Esophagus muscularis mucosa (tissue), 4 donors: ENCODE measurements around the gene FCRLB. TPM values are rescaled to one million over a fixed set of nuclear protein-coding genes. Genes with fewer than 3 reads are reported as not detected.

Experiments used
- DNase-seq: peaks from one replicate; pipeline ENCODE4 v3.0.0-alpha.2; 2017; ENCODE audit errors: extremely low spot score
- H3K27ac ChIP-seq, 4 donors: fragments of 200-600 bp; sonication (generic); replicated peaks in 1 of 4; 1 replicate in 3 of 4; 2 replicates in 1 of 4; pipeline ENCODE4 v1.5.1; 2016 to 2019; ENCODE audit warnings: mild to moderate bottlenecking in 1 of 4
- H3K27me3 ChIP-seq, 4 donors: fragments of 200-600 bp; sonication (generic); one replicate each; pipeline versions ENCODE4 v1.5.1 to v1.6.0; 2016 to 2019
- H3K36me3 ChIP-seq, 4 donors: fragments of 200-600 bp; sonication (generic); one replicate each; pipeline ENCODE4 v1.5.1; 2016 to 2019
- H3K4me1 ChIP-seq, 4 donors: fragments of 200-600 bp; sonication (generic); one replicate each; pipeline ENCODE4 v1.5.1; 2016 to 2019
- H3K4me3 ChIP-seq, 4 donors: fragments of 200-600 bp; sonication (generic); 1 replicate in 2 of 4; 2 replicates in 2 of 4; pipeline ENCODE4 v1.5.1; 2016 to 2019; ENCODE audit warnings: mild to moderate bottlenecking in 4 of 4, moderate library complexity in 1 of 4
- H3K9me3 ChIP-seq, 4 donors: fragments of 200-600 bp; sonication (generic); 1 replicate in 3 of 4; 2 replicates in 1 of 4; pipeline ENCODE4 v1.5.1; 2016 to 2019
- CTCF ChIP-seq, 3 experiments: fragments of 200-600 bp in 2 of 3; fragments of 450-650 bp in 1 of 3; sonication (generic) in 2 of 3; IDR thresholded peaks; one replicate each; pipeline ENCODE4 v1.5.1; 2017 to 2019; ENCODE audit warnings: antibody characterized with exemption in 3 of 3, mild to moderate bottlenecking in 2 of 3, moderate library complexity in 1 of 3
- EP300 ChIP-seq: sonication (generic); formaldehyde crosslinking; IDR thresholded peaks from one replicate; pipeline ENCODE4 v1.6.1; 2017; ENCODE audit warnings: antibody characterized with exemption
- POLR2A ChIP-seq: fragments of 450-650 bp; IDR thresholded peaks from one replicate; pipeline ENCODE4 v1.6.1; 2017; ENCODE audit warnings: antibody characterized with exemption, moderate library complexity, mild to moderate bottlenecking, low read depth
- POLR2AphosphoS5 ChIP-seq, 2 donors: sonication (generic); formaldehyde crosslinking; IDR thresholded peaks; one replicate each; pipeline ENCODE4 v1.6.1; 2017; ENCODE audit warnings: antibody characterized with exemption in 2 of 2
- WGBS: methylation state at CpG from one replicate; pipeline ENCODE4 v1.1.5; 2018; 5-methylcytosine and 5-hydroxymethylcytosine counted together
- intact Hi-C: fragments of 100-400 bp; cut with DNase I; formaldehyde crosslinking; loops from one replicate; pipeline ENCODE4 v1.15.1; 2023
- total RNA-seq, 4 donors: library from RNA; depleted of rRNA; stranded (reverse); fragments of >200 nt; gene quantifications; one replicate each; pipeline versions ENCODE4 v1.1.0 to v1.2.1, GENCODE V29; 2016

FCRLB gene
- total RNA-seq, 4 donors from 2014 or later = 0.34 to 1.3 (median 0.65) TPM; not detected in 1

DNA sequence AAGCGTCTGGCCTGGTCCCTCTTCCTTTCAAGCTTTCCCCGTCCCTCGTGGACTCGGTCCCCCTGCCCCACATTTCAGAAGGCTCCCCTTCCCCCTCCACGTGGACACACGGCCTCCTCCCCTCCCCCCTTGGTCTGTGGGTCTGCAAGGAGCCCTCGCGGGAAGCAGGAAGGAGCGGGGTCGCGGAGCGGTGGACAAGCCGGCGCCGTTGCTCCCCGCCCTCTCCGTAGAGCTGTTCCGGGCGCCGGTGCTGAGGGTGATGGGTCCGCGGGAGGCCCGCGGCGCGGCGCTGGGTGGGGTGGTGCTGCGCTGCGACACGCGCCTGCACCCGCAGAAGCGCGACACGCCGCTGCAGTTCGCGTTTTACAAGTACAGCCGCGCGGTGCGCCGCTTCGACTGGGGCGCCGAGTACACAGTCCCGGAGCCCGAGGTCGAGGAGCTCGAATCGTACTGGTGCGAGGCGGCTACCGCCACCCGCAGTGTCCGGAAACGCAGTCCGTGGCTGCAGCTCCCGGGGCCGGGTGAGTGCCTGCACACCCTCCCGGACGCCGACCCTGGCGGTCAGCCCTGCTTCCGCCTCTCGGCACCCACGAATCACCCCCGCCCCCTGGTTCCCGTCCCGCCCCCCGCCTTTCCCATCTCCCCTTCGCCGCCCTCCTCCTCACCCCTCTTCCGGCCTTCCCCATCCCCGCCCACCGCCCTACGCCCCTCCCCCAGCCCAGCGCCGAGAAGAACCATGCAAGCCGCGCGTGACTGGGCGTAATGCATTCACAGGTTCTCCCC is 5.3 kb downstream of the FCRLB start:
- intact Hi-C loops = no loop called here

GRCh38 chr1:161727256-161727924 is 6.0 kb downstream of the FCRLB start:
- intact Hi-C loops = no loop called here
- 9% methylated on average over 25 of the region's 38 CpGs for WGBS
- H3K9me3 ChIP-seq = no peaks in the 10 kb centered on the region
- DNase-seq = no peak
- no peaks in the 10 kb centered on the region for H3K36me3 ChIP-seq
- peaks cover 0 to 10% (median 2%) of the 10 kb centered on the region in 4 donors for H3K27me3 ChIP-seq
- H3K4me1 ChIP-seq = peaks cover 5 to 24% (median 21%) of the 10 kb centered on the region in 4 donors
- TF ChIP-seq POLR2A (no peak), POLR2AphosphoS5 (IDR thresholded peaks at IDR 0.05) (no peak), EP300 (no peak), CTCF (IDR thresholded peaks at IDR 0.05) (no peak)
- H3K4me3 ChIP-seq = peak overlapping the region; percentile 68 to 80 (median 74)
- H3K27ac ChIP-seq = peak overlapping the region; percentile 74 to 83 (median 79)

More for the DNA sequence above, 5.3 kb downstream of the FCRLB start:
- TF ChIP-seq CTCF (IDR thresholded peaks at IDR 0.05) (no peak), POLR2A (no peak), POLR2AphosphoS5 (IDR thresholded peaks at IDR 0.05) (peak in 1 of 2 donors; percentile 75)
- peak; percentile 96 for DNase-seq
- under 1% methylated on average over 22 of the region's 83 CpGs for WGBS
- Histone ChIP-seq H3K27ac (peak overlapping the region; percentile 74 to 83 (median 79)), H3K4me3 (peak overlapping the region; percentile 68 to 80 (median 74)), H3K27me3 (peaks cover 0 to 8% (median 2%) of the 10 kb centered on the region in 4 donors), H3K4me1 (peaks cover 5 to 24% (median 21%) of the 10 kb centered on the region in 4 donors), H3K36me3 (no peaks in the 10 kb centered on the region), H3K9me3 (no peaks in the 10 kb centered on the region)

- Histone ChIP-seq H3K27me3 (peaks cover 0 to 8% (median 2%) of the 10 kb centered on the region in 4 donors), H3K4me1 (peaks cover 5 to 24% (median 21%) of the 10 kb centered on the region in 4 donors), H3K27ac (no peak overlapping the region), H3K4me3 (no peak overlapping the region), H3K9me3 (no peaks in the 10 kb centered on the region), H3K36me3 (no peaks in the 10 kb centered on the region)
- TF ChIP-seq POLR2A (no peak), CTCF (IDR thresholded peaks at IDR 0.05) (no peak), EP300 (no peak), POLR2AphosphoS5 (IDR thresholded peaks at IDR 0.05) (no peak)
- 76% methylated on average over 7 of the region's 7 CpGs for WGBS
- no peak for DNase-seq
- intact Hi-C loops = no loop called here
Observed at GRCh38 chr1:161728376-161729226, 7.3 kb downstream of the FCRLB start.

DNA sequence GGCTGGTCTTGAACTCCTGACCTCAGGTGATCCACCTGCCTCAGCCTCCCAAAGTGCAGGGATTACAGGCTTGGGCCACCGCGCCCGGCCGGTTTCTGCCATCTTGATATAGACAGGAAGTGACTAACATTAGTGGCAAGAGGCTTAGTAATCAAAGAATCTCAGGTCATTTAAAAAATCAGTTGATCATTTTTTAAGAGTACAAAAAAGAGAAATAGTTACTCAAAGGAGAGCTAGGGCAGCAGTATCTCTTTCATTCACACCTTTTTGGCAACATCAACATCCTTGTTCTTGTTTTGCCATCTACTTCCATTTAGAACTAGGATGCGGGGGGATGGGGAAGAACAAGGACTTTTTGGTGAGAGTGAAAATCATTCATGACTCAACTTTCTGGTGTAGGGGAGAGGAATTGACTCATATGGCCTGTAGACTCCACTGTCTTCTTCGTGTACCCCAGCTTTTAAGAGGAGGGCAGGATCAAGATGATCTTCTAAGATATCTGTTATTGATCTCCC is 8.8 kb downstream of the FCRLB start:
- TF ChIP-seq EP300 (no peak), POLR2A (no peak), POLR2AphosphoS5 (IDR thresholded peaks at IDR 0.05) (no peak)
- Histone ChIP-seq H3K9me3 (no peaks in the 10 kb centered on the region), H3K4me3 (no peak overlapping the region), H3K36me3 (no peaks in the 10 kb centered on the region), H3K4me1 (peaks cover 8 to 24% (median 19%) of the 10 kb centered on the region in 4 donors), H3K27ac (no peak overlapping the region), H3K27me3 (peaks cover 0 to 8% (median 2%) of the 10 kb centered on the region in 4 donors)
- DNase-seq = no peak
- intact Hi-C loops = no loop called here
- 66% methylated on average over 6 of the region's 6 CpGs for WGBS
